Fibroblast of villous mesenchyme (primary cell): ENCODE measurements around the gene LDLRAD1. TPM values are rescaled to one million over a fixed set of nuclear protein-coding genes. Genes with fewer than 3 reads are reported as not detected.

Experiments used
- DNase-seq: peaks from one replicate; pipeline ENCODE4 v3.0.0-alpha.2; 2010; ENCODE audit warnings: low read depth
- H3K4me3 ChIP-seq: 2 replicates; pipeline ENCODE4 v1.5.1; 2011; ENCODE audit warnings: low read depth, mild to moderate bottlenecking, low read length
- total RNA-seq: library from RNA; depleted of rRNA; stranded (reverse); fragments of >200 nt; gene quantifications from 2 replicates; pipeline ENCODE4 v1.2.3, GENCODE V29; 2012
- TF ChIP-seq, protein P1 (sequence below): IDR thresholded peaks from 2 replicates; pipeline ENCODE4 v1.5.1; 2012; ENCODE audit warnings: low read depth, mild to moderate bottlenecking, low read length; ENCODE audit not compliant: insufficient read depth

LDLRAD1 gene
- total RNA-seq, 1 donor = not detected

DNA sequence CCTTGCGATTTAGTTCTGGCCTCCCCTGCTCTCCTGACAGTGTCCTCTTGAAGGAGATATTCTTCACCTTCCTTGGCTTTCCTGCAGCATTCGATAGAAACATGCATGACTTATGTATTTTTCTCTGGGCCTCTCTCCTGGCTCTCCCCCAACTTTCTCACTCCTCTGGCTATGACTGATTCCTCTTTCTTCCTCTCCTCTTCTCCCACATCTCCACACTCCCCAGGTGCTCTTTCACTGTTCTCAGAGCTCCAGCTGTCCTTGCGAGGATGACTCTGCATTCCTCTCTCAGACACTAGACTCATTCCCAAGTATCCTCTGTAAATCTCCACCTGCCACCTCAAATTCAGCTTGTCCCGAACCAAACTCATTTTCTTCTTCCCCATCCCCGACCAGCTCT is 53.9 kb downstream of the LDLRAD1 start:
- no peak for DNase-seq
- TF ChIP-seq, protein P1, sequence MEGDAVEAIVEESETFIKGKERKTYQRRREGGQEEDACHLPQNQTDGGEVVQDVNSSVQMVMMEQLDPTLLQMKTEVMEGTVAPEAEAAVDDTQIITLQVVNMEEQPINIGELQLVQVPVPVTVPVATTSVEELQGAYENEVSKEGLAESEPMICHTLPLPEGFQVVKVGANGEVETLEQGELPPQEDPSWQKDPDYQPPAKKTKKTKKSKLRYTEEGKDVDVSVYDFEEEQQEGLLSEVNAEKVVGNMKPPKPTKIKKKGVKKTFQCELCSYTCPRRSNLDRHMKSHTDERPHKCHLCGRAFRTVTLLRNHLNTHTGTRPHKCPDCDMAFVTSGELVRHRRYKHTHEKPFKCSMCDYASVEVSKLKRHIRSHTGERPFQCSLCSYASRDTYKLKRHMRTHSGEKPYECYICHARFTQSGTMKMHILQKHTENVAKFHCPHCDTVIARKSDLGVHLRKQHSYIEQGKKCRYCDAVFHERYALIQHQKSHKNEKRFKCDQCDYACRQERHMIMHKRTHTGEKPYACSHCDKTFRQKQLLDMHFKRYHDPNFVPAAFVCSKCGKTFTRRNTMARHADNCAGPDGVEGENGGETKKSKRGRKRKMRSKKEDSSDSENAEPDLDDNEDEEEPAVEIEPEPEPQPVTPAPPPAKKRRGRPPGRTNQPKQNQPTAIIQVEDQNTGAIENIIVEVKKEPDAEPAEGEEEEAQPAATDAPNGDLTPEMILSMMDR = no peak
- H3K4me3 ChIP-seq = no peak overlapping the region

DNA sequence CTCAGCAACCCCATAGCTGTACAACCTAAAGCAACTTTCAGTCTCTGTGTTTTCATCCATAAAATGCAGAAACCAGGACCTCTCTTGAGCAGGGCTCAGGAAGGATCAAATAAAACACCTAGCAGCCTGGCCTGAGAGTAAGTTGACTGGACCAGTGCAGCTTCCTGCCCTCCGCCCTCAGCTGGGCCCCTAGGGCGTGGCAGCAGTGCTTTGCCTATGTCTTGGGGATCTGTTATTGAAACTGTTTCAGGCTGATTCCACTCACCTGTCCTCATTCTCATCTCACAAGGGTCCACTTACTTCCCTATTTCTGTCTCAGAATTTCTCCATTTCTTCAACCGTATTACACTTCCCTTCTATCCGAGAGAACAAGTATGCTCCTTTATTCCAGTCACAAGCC is 54.5 kb downstream of the LDLRAD1 start:
- no peak overlapping the region for H3K4me3 ChIP-seq
- TF ChIP-seq, protein P1 = no peak
- DNase-seq = no peak

- no peak overlapping the region for H3K4me3 ChIP-seq
- no peak for DNase-seq
- TF ChIP-seq, protein P1 = no peak
Measured at GRCh38 chr1:53962395-53962794, 55.6 kb downstream of the LDLRAD1 start.

DNA sequence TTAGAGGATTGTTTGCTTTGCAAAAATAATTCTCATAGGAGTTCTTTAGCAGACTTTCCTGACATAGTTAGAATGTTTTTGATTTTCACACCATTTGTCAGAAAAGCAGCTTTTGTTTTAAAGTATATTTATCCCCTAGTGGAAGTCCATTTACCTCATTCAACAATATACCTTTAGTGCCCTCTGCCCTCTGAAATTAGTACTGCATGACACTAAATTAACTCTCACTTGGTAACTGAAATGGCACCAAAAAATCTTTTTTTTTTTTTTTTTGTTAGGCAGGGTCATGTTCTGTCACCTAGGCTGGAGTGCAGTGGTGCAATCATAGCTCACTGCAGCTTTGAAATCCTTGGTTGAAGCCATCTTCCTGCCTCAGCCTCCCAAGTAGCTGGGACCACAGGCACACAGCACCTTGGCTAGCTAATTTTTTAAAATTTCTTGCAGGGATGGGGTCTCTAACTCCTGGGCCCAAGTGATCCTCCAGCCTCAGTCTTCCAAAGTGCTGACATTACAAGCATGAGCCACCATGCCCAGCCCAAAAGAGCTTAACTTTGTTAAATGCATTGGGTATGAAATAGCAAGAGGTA is 58.2 kb downstream of the LDLRAD1 start:
- H3K4me3 ChIP-seq = no peak overlapping the region
- TF ChIP-seq, protein P1 = peak; percentile 47
- DNase-seq = peak; percentile 28

Other genes with a start within 250 kb of the LDLRAD1 start
- 13.9 and 28.9 TPM in 2 replicates for gene NDC1, start 179.9 kb downstream of the LDLRAD1 start, total RNA-seq
- 27.4 and 31.1 TPM in 2 replicates for gene YIPF1, start 128.4 kb downstream of the LDLRAD1 start, total RNA-seq
- gene DIO1, start 124.0 kb downstream of the LDLRAD1 start, total RNA-seq = not detected in 2 replicates
- 23.5 and 30.2 TPM in 2 replicates for gene IFT25, start 72.5 kb downstream of the LDLRAD1 start, total RNA-seq
- 39.0 and 47.1 TPM in 2 replicates for gene LRRC42, start 71.8 kb downstream of the LDLRAD1 start, total RNA-seq
- gene TMEM59, start 35.0 kb upstream of the LDLRAD1 start, total RNA-seq = 156 and 237 TPM in 2 replicates
- 1.9 and 3.0 TPM in 2 replicates for gene TCEANC2, start 35.4 kb upstream of the LDLRAD1 start, total RNA-seq
- not detected in 2 replicates for gene CDCP2, start 134.8 kb upstream of the LDLRAD1 start, total RNA-seq
- gene CYB5RL, start 181.8 kb upstream of the LDLRAD1 start, total RNA-seq = 3.5 and 4.3 TPM in 2 replicates
- 78.9 and 79.5 TPM in 2 replicates for gene MRPL37, start 182.0 kb upstream of the LDLRAD1 start, total RNA-seq